Natural killer cell treated with Interleukin-12 subunit alpha and Interleukin-12 subunit beta and Interleukin-15 and Interleukin-18, amount 100 ng/mL, for 72 hours (primary cell): ENCODE data around the gene AUTS2. TPM values are rescaled to one million over a fixed set of nuclear protein-coding genes. Genes with fewer than 3 reads are reported as not detected.

Source experiments
- ATAC-seq, 2 donors: fragments of 150-1000 bp; cut with Tn5 transposase in 1 of 2; sonication (Bioruptor Pico), chemical (Tn5 transposase) in 1 of 2; 2 replicates each; pipeline ENCODE4 v1.10.0; 2021
- DNase-seq: peaks from one replicate; pipeline ENCODE4 v3.0.0; 2022; ENCODE audit warnings: low spot score
- H3K27ac Mint-ChIP-seq, 2 donors: 1 replicate in 1 of 2; 2 replicates in 1 of 2; pipeline ENCODE4 v1.8.0; 2022; ENCODE audit warnings: mixed read lengths in 2 of 2, mild to moderate bottlenecking in 1 of 2, moderate library complexity in 1 of 2
- H3K27me3 Mint-ChIP-seq, 2 donors: 1 replicate in 1 of 2; 2 replicates in 1 of 2; pipeline ENCODE4 v1.8.0; 2022; ENCODE audit warnings: mixed read lengths in 2 of 2
- H3K36me3 Mint-ChIP-seq: one replicate; pipeline ENCODE4 v1.8.0; 2022; ENCODE audit warnings: mixed read lengths
- H3K4me1 Mint-ChIP-seq, 2 donors: 1 replicate in 1 of 2; 2 replicates in 1 of 2; pipeline ENCODE4 v1.8.0; 2022; ENCODE audit warnings: low read depth in 2 of 2, mixed read lengths in 2 of 2, mild to moderate bottlenecking in 1 of 2
- H3K4me3 Mint-ChIP-seq: one replicate; pipeline ENCODE4 v1.8.0; 2022; ENCODE audit warnings: mixed read lengths
- H3K9me3 Mint-ChIP-seq: 2 replicates; pipeline ENCODE4 v1.8.0; 2022; ENCODE audit warnings: mixed read lengths
- total RNA-seq, 2 donors: library from RNA; stranded (reverse); gene quantifications; one replicate each; pipeline ENCODE4 v1.2.3, GENCODE V29; 2022

The AUTS2 gene
- total RNA-seq, 2 donors from 2014 or later = 14.3 to 43.0 TPM

DNA sequence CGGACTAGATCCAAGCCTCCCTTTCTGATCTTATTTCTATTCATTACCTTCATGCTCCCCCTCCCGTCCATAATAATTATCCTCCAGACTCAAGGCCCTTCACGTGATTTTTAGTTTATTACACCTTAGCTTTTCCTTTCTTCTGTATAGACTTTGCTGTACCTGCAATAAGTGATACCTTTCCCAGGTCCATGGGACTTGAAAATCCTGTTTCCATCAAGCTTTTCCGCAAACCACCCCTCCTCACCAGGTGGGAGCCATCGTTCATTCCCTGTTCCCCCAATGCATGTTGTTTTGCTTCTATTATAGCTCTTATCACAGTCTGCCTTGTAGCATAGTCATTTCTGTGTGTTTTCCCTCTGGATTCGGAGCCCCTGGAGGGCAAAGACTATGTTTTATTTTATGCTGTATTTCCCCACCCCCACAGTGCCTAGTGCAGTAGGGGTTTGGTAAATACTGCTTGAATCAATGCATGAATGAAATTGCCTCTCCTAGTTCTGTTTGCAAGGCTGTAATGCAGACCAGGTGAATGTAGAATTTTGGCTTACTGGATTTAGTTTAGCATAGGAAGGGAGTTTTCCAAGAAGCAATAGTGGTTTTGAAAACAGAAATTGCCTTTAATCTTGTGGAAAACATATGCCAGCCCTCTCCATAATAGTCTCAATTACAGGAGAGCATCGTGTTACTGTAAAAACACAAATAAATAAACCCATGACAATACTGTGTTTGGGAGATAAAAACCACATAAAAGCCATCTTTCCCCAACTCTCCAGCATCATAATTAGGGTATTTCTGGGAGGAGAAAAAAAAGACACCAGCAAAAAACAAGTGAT, 213.4 kb downstream of the AUTS2 start:
- ATAC-seq (no peak), DNase-seq (no peak)
- H3K27me3 Mint-ChIP-seq = no peaks in the 10 kb centered on the region
- peaks cover 0 to 5% of the 10 kb centered on the region in 2 donors for H3K4me1 Mint-ChIP-seq
- no peaks in the 10 kb centered on the region for H3K36me3 Mint-ChIP-seq
- H3K27ac Mint-ChIP-seq = no peak overlapping the region
- H3K9me3 Mint-ChIP-seq = no peaks in the 10 kb centered on the region
- no peak overlapping the region for H3K4me3 Mint-ChIP-seq

DNA sequence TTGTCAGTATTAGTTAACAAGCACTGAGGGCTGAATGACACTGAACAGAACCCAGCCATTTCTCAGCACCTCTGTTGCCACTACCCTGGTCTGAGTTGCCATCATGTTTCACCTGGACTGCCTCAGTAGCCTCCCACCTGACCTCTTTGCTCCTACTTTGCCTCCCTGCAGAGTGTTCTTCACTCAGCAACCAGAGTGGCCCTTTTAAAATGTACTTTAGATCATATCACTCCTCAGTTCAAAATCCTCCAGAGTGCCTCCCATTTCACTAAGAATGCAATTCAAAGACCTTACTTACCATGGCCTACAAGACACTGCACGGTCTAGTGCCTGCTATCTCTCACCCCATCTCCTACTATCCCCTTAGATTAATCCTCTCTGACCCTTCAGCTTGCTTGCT, 214.5 kb downstream of the AUTS2 start:
- ATAC-seq (no peak), DNase-seq (no peak)
- no peaks in the 10 kb centered on the region for H3K4me1 Mint-ChIP-seq
- no peaks in the 10 kb centered on the region for H3K27me3 Mint-ChIP-seq
- no peaks in the 10 kb centered on the region for H3K36me3 Mint-ChIP-seq
- no peak overlapping the region for H3K4me3 Mint-ChIP-seq
- H3K27ac Mint-ChIP-seq = no peak overlapping the region
- H3K9me3 Mint-ChIP-seq = no peaks in the 10 kb centered on the region

GRCh38 chr7:69813637-69814240, 215.5 kb downstream of the AUTS2 start:
- no peaks in the 10 kb centered on the region for H3K4me1 Mint-ChIP-seq
- no peaks in the 10 kb centered on the region for H3K9me3 Mint-ChIP-seq
- no peaks in the 10 kb centered on the region for H3K27me3 Mint-ChIP-seq
- DNase-seq = no peak
- ATAC-seq = no peak
- H3K4me3 Mint-ChIP-seq = no peak overlapping the region
- no peaks in the 10 kb centered on the region for H3K36me3 Mint-ChIP-seq
- no peak overlapping the region for H3K27ac Mint-ChIP-seq

- H3K36me3 Mint-ChIP-seq = no peaks in the 10 kb centered on the region
These were observed 216.2 kb downstream of the AUTS2 start for GRCh38 chr7:69814421-69814962.

DNA sequence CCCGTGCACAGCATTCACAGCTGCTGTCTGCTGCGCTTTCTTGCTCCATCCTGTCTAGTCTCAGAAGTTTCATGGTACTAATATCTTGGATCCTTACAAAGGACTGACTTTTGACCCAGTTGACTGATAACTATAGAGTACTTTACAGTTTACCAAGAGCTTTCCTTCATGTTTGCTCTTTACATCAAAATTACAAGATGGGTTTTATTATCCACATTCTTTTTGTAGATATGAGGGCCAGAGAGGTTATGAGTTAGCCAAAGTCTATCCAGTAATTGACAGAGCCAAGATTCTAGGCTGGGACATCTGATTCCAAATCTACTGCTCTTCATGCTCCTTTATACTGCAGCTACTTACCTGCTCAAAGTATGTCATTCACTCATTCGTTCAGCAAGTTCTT, 218.2 kb downstream of the AUTS2 start:
- DNase-seq (no peak), ATAC-seq (no peak)
- Mint-ChIP-seq H3K27me3 (peaks cover 2 to 5% of the 10 kb centered on the region in 2 donors), H3K27ac (no peak overlapping the region), H3K4me3 (no peak overlapping the region), H3K4me1 (no peaks in the 10 kb centered on the region), H3K36me3 (no peaks in the 10 kb centered on the region), H3K9me3 (no peaks in the 10 kb centered on the region)

More at GRCh38 chr7:69814421-69814962, 216.2 kb downstream of the AUTS2 start:
- Mint-ChIP-seq H3K27me3 (no peaks in the 10 kb centered on the region), H3K4me1 (no peaks in the 10 kb centered on the region), H3K4me3 (no peak overlapping the region), H3K9me3 (no peaks in the 10 kb centered on the region), H3K27ac (no peak overlapping the region)
- ATAC-seq = no peak
- no peak for DNase-seq

DNA sequence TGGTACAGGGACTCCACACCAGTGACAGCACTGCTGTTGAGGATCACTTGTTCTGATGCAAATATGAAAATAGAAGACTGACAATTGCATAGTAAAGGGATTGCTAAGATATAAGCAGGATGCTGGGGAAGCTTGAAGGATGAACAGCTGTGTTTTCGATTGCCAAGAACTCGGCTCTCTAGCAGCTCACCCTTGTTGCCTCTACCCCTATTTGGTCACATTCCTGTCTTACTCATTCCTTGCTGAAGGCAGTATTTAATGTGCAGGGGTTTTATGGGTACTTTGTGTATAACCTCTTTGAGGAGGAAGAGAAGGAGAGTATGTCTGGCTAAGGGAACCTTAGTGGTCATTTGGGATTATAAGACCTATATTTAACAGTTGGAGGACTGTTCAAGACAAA, 218.8 kb downstream of the AUTS2 start:
- Mint-ChIP-seq H3K36me3 (no peaks in the 10 kb centered on the region), H3K27me3 (peaks cover 2 to 5% of the 10 kb centered on the region in 2 donors), H3K4me1 (no peaks in the 10 kb centered on the region), H3K4me3 (no peak overlapping the region), H3K9me3 (no peaks in the 10 kb centered on the region), H3K27ac (no peak overlapping the region)
- ATAC-seq = no peak
- no peak for DNase-seq

- H3K4me1 Mint-ChIP-seq = no peaks in the 10 kb centered on the region
- ATAC-seq = no peak
- H3K27ac Mint-ChIP-seq = no peak overlapping the region
- no peaks in the 10 kb centered on the region for H3K36me3 Mint-ChIP-seq
- no peaks in the 10 kb centered on the region for H3K9me3 Mint-ChIP-seq
- no peak for DNase-seq
- no peak overlapping the region for H3K4me3 Mint-ChIP-seq
- peaks cover 2 to 5% of the 10 kb centered on the region in 2 donors for H3K27me3 Mint-ChIP-seq
These were observed 219.8 kb downstream of the AUTS2 start for GRCh38 chr7:69817841-69818635.

GRCh38 chr7:69818636-69819332, 220.5 kb downstream of the AUTS2 start:
- ATAC-seq (no peak), DNase-seq (no peak)
- peaks cover 2 to 5% of the 10 kb centered on the region in 2 donors for H3K27me3 Mint-ChIP-seq
- no peak overlapping the region for H3K4me3 Mint-ChIP-seq
- peaks cover 2 to 7% of the 10 kb centered on the region in 2 donors for H3K4me1 Mint-ChIP-seq
- H3K36me3 Mint-ChIP-seq = no peaks in the 10 kb centered on the region
- no peaks in the 10 kb centered on the region for H3K9me3 Mint-ChIP-seq
- no peak overlapping the region for H3K27ac Mint-ChIP-seq

GRCh38 chr7:69819333-69819705, 221.0 kb downstream of the AUTS2 start:
- ATAC-seq (no peak), DNase-seq (no peak)
- Mint-ChIP-seq H3K27ac (no peak overlapping the region), H3K9me3 (no peaks in the 10 kb centered on the region), H3K36me3 (no peaks in the 10 kb centered on the region), H3K27me3 (peaks cover 2 to 5% of the 10 kb centered on the region in 2 donors), H3K4me3 (no peak overlapping the region), H3K4me1 (peaks cover 4 to 9% of the 10 kb centered on the region in 2 donors)

DNA sequence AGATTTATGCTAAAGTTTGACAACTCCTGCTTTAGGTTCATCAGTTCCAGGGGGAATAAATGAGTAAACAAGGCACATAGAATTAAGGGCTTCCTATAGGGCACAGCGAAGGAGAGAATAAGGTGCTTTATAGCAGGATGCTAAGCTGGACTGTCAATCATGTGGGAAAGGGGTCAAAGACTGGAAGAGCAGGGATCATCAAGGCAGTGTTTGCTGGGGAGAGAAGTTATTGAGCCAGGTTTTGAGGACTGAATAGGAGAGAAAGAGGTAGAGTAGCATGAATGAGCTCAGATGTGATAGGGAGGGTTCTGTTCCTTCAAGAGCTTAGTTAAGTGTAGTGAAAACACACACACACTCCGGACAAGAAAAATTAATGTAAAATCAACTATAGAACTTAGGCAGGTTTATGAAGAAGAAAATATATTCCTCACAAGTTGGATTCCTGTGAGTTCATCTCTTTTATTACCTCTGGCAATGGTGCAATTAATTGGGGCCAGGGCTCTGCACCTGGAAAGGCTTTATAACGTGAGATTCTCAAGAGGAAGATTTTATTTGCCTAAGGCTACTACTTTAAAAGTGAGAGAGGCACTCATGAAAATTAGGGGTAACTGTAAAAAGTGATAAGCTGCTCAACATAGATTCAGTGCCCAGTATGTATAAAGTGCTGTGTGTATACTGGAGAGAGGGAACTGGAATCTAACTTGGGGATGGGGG, 222.4 kb downstream of the AUTS2 start:
- DNase-seq = no peak
- Mint-ChIP-seq H3K9me3 (no peaks in the 10 kb centered on the region), H3K4me3 (no peak overlapping the region), H3K27me3 (peaks cover 2 to 5% of the 10 kb centered on the region in 2 donors), H3K4me1 (peaks cover 9 to 15% of the 10 kb centered on the region in 2 donors), H3K27ac (no peak overlapping the region), H3K36me3 (no peaks in the 10 kb centered on the region)
- ATAC-seq = no peak

DNA sequence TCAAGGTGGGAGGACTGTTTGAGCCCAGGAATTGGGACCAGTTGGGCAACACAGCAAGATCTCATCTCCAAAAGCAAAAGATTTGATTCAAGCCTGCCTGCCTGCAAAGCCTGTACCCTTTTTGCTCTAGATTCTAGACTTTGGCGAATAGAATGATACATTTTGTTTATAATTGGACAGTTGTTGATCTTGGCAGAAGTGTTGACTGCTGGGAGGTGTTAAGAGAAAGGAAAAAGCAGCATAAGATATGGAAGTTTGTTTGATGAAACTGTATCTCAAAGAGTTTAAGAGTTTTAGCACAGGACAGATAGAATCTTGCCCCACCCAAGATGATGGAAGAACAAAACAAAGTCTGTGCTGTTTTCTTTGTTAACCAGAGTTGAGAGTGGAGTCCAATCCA, 224.1 kb downstream of the AUTS2 start:
- Mint-ChIP-seq H3K4me3 (no peak overlapping the region), H3K9me3 (no peaks in the 10 kb centered on the region), H3K36me3 (no peaks in the 10 kb centered on the region), H3K27ac (no peak overlapping the region), H3K4me1 (peaks cover 21 to 30% of the 10 kb centered on the region in 2 donors), H3K27me3 (peaks cover 2 to 5% of the 10 kb centered on the region in 2 donors)
- ATAC-seq = no peak
- DNase-seq = no peak

GRCh38 chr7:69823151-69823744, 225.0 kb downstream of the AUTS2 start:
- Mint-ChIP-seq H3K27me3 (peaks cover 2 to 5% of the 10 kb centered on the region in 2 donors), H3K27ac (peak overlapping the region in 1 of 2 donors; percentile 39), H3K4me3 (peak overlapping the region; percentile 92), H3K4me1 (peaks cover 21 to 33% of the 10 kb centered on the region in 2 donors), H3K36me3 (no peaks in the 10 kb centered on the region), H3K9me3 (no peaks in the 10 kb centered on the region)
- no peak for ATAC-seq
- no peak for DNase-seq
